Endothelial cell of umbilical vein (primary cell): Measurements from ENCODE around the gene C5AR1. TPM values are rescaled to one million over a fixed set of nuclear protein-coding genes. Genes with fewer than 3 reads are reported as not detected.

Experiments
- BruUV-seq: library from RNA; stranded (reverse); fragments of 400-500 nt; replicated peaks from 2 replicates; lab custom pipeline; 2021; lab: Mats Ljungman, UMichigan
- CTCF ChIA-PET: fragments of 300-600, 350-600 bp; sonication (Branson Sonifier 250); formaldehyde crosslinking; loops from one replicate; lab custom pipeline; 2021; ENCODE audit warnings: antibody characterized with exemption, inconsistent platforms; lab: Charles Lee
- POLR2A ChIA-PET: fragments of 300-600, 350-600 bp; sonication (Branson Sonifier 250); formaldehyde crosslinking; loops from one replicate; lab custom pipeline; 2021; ENCODE audit warnings: antibody characterized with exemption, inconsistent platforms; lab: Charles Lee
- DNase-seq: peaks from one replicate; pipeline ENCODE4 v3.0.0-alpha.2; 2011; ENCODE audit warnings: low read depth, low spot score
- FAIRE-seq: peaks from 2 replicates; lab custom pipeline; 2011; peaks lifted over from hg19 to GRCh38; lab: Jason Lieb, UNC
- H2AFZ ChIP-seq: 2 replicates; pipeline ENCODE4 v1.6.0; 2012; ENCODE audit warnings: low read depth, low read length, control low read depth, inconsistent platforms
- H3K27ac ChIP-seq: 2 replicates; pipeline ENCODE4 v1.5.1; 2011; ENCODE audit warnings: low read depth, mild to moderate bottlenecking, control low read depth, low read length, moderate library complexity; ENCODE audit not compliant: insufficient read depth
- H3K27me3 ChIP-seq, 2 experiments: 2 replicates each; pipeline versions ENCODE4 v1.6.0 to v1.6.1; 2011; ENCODE audit warnings: low read length in 2 of 2, mixed read lengths in 1 of 2; ENCODE audit not compliant: control insufficient read depth in 2 of 2, insufficient read depth in 2 of 2
- H3K36me3 ChIP-seq, 2 experiments: 2 replicates in 1 of 2; 3 replicates in 1 of 2; pipeline ENCODE4 v1.5.1; 2011; ENCODE audit warnings: low read length in 2 of 2, mild to moderate bottlenecking in 1 of 2, moderate library complexity in 1 of 2; ENCODE audit not compliant: control insufficient read depth in 2 of 2, insufficient read depth in 2 of 2; ENCODE audit errors: extremely low read depth in 1 of 2
- H3K4me1 ChIP-seq: 3 replicates; pipeline ENCODE4 v1.5.1; 2011; ENCODE audit warnings: mild to moderate bottlenecking, low read length; ENCODE audit not compliant: control insufficient read depth, insufficient read depth; ENCODE audit errors: extremely low read depth
- H3K4me2 ChIP-seq: 2 replicates; pipeline ENCODE4 v1.6.1; 2011; ENCODE audit warnings: low read length, control low read depth, mixed read lengths; ENCODE audit not compliant: insufficient read depth
- H3K4me3 ChIP-seq, 3 experiments: fragments of 200-600 bp in 1 of 3; sonication (generic), shearing (Covaris generic) in 1 of 3; replicated peaks in 1 of 3; 2 replicates each; pipeline ENCODE4 v1.5.1; 2011 to 2016; ENCODE audit warnings: control low read depth in 3 of 3, low read length in 3 of 3, mild to moderate bottlenecking in 2 of 3, inconsistent platforms in 1 of 3, low read depth in 1 of 3, moderate library complexity in 1 of 3; ENCODE audit not compliant: insufficient read depth in 1 of 3
- H3K79me2 ChIP-seq: 2 replicates; pipeline ENCODE4 v1.6.0; 2012; ENCODE audit warnings: low read length, inconsistent platforms; ENCODE audit not compliant: control insufficient read depth, insufficient read depth
- H3K9ac ChIP-seq: replicated peaks from 2 replicates; pipeline ENCODE3; 2011; ENCODE audit warnings: low read length, control low read depth; ENCODE audit not compliant: insufficient read depth; ENCODE audit errors: extremely low read depth
- H3K9me1 ChIP-seq: replicated peaks from 3 replicates; pipeline ENCODE4 v1.6.0; 2011; ENCODE audit warnings: mild to moderate bottlenecking, low read length; ENCODE audit not compliant: control insufficient read depth, insufficient read depth; ENCODE audit errors: extremely low read depth
- H3K9me3 ChIP-seq: replicated peaks from 2 replicates; pipeline ENCODE4 v1.5.1; 2012; ENCODE audit warnings: low read length, inconsistent platforms; ENCODE audit not compliant: control insufficient read depth, insufficient read depth
- H4K20me1 ChIP-seq: replicated peaks from 2 replicates; pipeline ENCODE3; 2011; ENCODE audit warnings: mild to moderate bottlenecking, low read length; ENCODE audit not compliant: control insufficient read depth, insufficient read depth; ENCODE audit errors: extremely low read depth
- CTCF ChIP-seq, 2 donors: IDR thresholded peaks; 1 replicate in 1 of 2; 2 replicates in 1 of 2; pipeline ENCODE4 v1.5.1; 2011; ENCODE audit warnings: low read length in 2 of 2, mild to moderate bottlenecking in 2 of 2, moderate library complexity in 2 of 2, control low read depth in 1 of 2, inconsistent platforms in 1 of 2, low read depth in 1 of 2; ENCODE audit not compliant: insufficient read depth in 1 of 2; ENCODE audit errors: extremely low read depth in 1 of 2
- EZH2 ChIP-seq: IDR thresholded peaks from 2 replicates; pipeline ENCODE4 v1.6.1; 2012; ENCODE audit warnings: borderline replicate concordance, low read depth, mild to moderate bottlenecking, moderate library complexity, low read length, inconsistent platforms; ENCODE audit not compliant: severe bottlenecking
- FOS ChIP-seq: IDR thresholded peaks from 2 replicates; pipeline ENCODE4 v1.6.1; 2011; ENCODE audit warnings: mild to moderate bottlenecking, low read length, moderate library complexity, borderline replicate concordance; ENCODE audit not compliant: insufficient read depth
- GATA2 ChIP-seq: IDR thresholded peaks from 2 replicates; pipeline ENCODE4 v1.7.0; 2011; ENCODE audit warnings: low read depth, mild to moderate bottlenecking, moderate library complexity, mixed read lengths, low read length; ENCODE audit not compliant: insufficient read length, insufficient read depth
- JUN ChIP-seq: IDR thresholded peaks from 2 replicates; pipeline ENCODE4 v1.6.1; 2011; ENCODE audit warnings: borderline replicate concordance, low read depth; ENCODE audit not compliant: insufficient read length, insufficient read depth
- MAX ChIP-seq: IDR thresholded peaks from 2 replicates; pipeline ENCODE4 v1.6.1; 2011; ENCODE audit not compliant: insufficient read depth, insufficient read length
- MYC ChIP-seq: IDR thresholded peaks from one replicate; pipeline ENCODE4 v1.6.1; 2011; ENCODE audit warnings: mild to moderate bottlenecking, low read depth, low read length
- POLR2A ChIP-seq: IDR thresholded peaks from 2 replicates; pipeline ENCODE4 v1.6.1; 2012; ENCODE audit warnings: low read depth, mild to moderate bottlenecking, control low read depth, low read length
- POLR2AphosphoS5 ChIP-seq: IDR thresholded peaks from 2 replicates; pipeline ENCODE4 v1.6.1; 2012; ENCODE audit warnings: low read depth, mild to moderate bottlenecking, control low read depth, low read length, moderate library complexity; ENCODE audit not compliant: insufficient read depth
- dilution Hi-C: fragments of 300-500 bp; cut with MboI; formaldehyde crosslinking; loops from one replicate; pipeline ENCODE4 v1.15.0; 2019; ENCODE audit warnings: low sequenced_read_pairs; ENCODE audit not compliant: extremely low pct_ligation_motif_present
- intact Hi-C: fragments of 100-400 bp; cut with micrococcal nuclease; formaldehyde crosslinking; loops from one replicate; pipeline ENCODE4 v1.10.0; 2022
- polyA plus RNA-seq, 4 experiments: library from polyadenylated mRNA; depleted of rRNA in 3 of 4; stranded (reverse) in 3 of 4; unstranded in 1 of 4; fragments of >200 nt; gene quantifications; 2 replicates each; pipeline versions ENCODE4 v1.2.1 to v1.2.3, GENCODE V29; 2011 to 2012; ENCODE audit warnings: missing spikeins in 1 of 4
- total RNA-seq: library from RNA; stranded (reverse); gene quantifications from 2 replicates; pipeline ENCODE4 v1.2.3, GENCODE V29; 2021

C5AR1 gene
- total and polyA plus RNA-seq, 2 donors (not counting 3 experiments of a cell fraction or from before 2014, with no cell fraction given) = 0.11 to 0.49 TPM

DNA sequence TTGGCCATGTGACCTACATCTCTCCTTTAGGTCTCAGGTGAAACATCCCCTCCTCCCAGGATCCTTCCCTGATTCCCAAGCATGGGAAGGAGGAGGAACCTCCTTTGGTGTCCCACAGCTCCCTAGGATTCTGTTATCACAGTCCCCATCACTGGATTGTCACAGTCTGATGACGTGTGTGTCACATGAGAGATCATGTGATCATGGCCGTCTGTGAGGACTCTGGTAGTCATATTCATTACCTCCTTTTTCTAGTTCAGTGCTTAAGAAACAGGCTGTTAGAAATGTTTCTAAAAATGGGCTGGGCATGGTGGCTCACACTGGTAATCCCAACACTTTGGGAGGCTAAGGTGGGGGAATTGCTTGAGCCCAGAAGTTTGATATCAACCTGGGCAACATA lies 42.4 kb downstream of the C5AR1 start:
- Histone ChIP-seq H4K20me1 (no peaks in the 10 kb centered on the region), H3K9ac (no peak overlapping the region), H3K27ac (no peak overlapping the region), H3K4me2 (no peak overlapping the region), H3K4me1 (peaks cover 6% of the 10 kb centered on the region), H3K9me1 (no peaks in the 10 kb centered on the region), H3K9me3 (no peaks in the 10 kb centered on the region), H3K27me3 (no peaks in the 10 kb centered on the region), H3K36me3 (peaks cover 4 to 17% of the 10 kb centered on the region in 2 experiments), H2AFZ (no peak overlapping the region), H3K79me2 (peaks cover 28% of the 10 kb centered on the region), H3K4me3 (no peak overlapping the region)
- ChIA-PET POLR2A (no interaction called here), CTCF (no interaction called here)
- DNase-seq (no peak), FAIRE-seq (no peak)
- intact Hi-C loops (no loop called here), dilution Hi-C loops (no loop called here)
- BruUV-seq = no TSS peak
- TF ChIP-seq GATA2 (no peak), POLR2A (no peak), POLR2AphosphoS5 (no peak), MAX (no peak), FOS (no peak), CTCF (IDR thresholded peaks at IDR 0.05; ENCODE audit: extremely low read depth in 1 of 2, insufficient read depth in 1 of 2, low read depth in 1 of 2, low read length in 2 of 2) (no peak)

- H3K9me3 ChIP-seq = no peaks in the 10 kb centered on the region
- H4K20me1 ChIP-seq = no peaks in the 10 kb centered on the region
- POLR2A ChIA-PET = no interaction called here
- H3K4me2 ChIP-seq = no peak overlapping the region
- BruUV-seq = no TSS peak
- dilution Hi-C loops (no loop called here), intact Hi-C loops (no loop called here)
- no peak for DNase-seq
- H3K36me3 ChIP-seq = peaks cover 7 to 24% of the 10 kb centered on the region in 2 experiments
- no peak overlapping the region for H3K9ac ChIP-seq
- H3K79me2 ChIP-seq = peaks cover 28% of the 10 kb centered on the region
- CTCF ChIA-PET = no interaction called here
- H2AFZ ChIP-seq = no peak overlapping the region
- H3K27ac ChIP-seq = no peak overlapping the region
- peaks cover 6% of the 10 kb centered on the region for H3K4me1 ChIP-seq
- H3K9me1 ChIP-seq = no peaks in the 10 kb centered on the region
- no peaks in the 10 kb centered on the region for H3K27me3 ChIP-seq
- no peak for FAIRE-seq
- TF ChIP-seq MAX (no peak), POLR2AphosphoS5 (no peak), FOS (no peak), CTCF (IDR thresholded peaks at IDR 0.05; ENCODE audit: extremely low read depth in 1 of 2, insufficient read depth in 1 of 2, low read depth in 1 of 2, low read length in 2 of 2) (no peak), EZH2 (no peak), JUN (no peak), GATA2 (no peak), POLR2A (no peak), MYC (no peak)
- no peak overlapping the region for H3K4me3 ChIP-seq
Observed at GRCh38 chr19:47353307-47353712, 43.6 kb downstream of the C5AR1 start.
